Liver (tissue), 9 donors: ENCODE data around the gene TDP2. TPM values are rescaled to one million over a fixed set of nuclear protein-coding genes. Genes with fewer than 3 reads are reported as not detected.
"Not testable (repeated sequence)": the region's sequence is repeated elsewhere in the genome, so short reads cannot be mapped to it uniquely, and the experiment has no call there.

Source experiments
- DNase-seq: peaks from one replicate; pipeline ENCODE4 v3.0.0-alpha.2; 2017; ENCODE audit warnings: low spot score
- H3K27ac ChIP-seq, 2 donors: one replicate each; pipeline ENCODE4 v1.7.0; 2013; ENCODE audit warnings: inconsistent platforms in 2 of 2, low read length in 2 of 2, control low read depth in 1 of 2, low read depth in 1 of 2, mild to moderate bottlenecking in 1 of 2
- H3K27me3 ChIP-seq, 4 donors: one replicate each; pipeline versions ENCODE4 v1.6.1 to v1.7.0; 2013; ENCODE audit warnings: low read length in 3 of 4, inconsistent platforms in 1 of 4, mild to moderate bottlenecking in 1 of 4, moderate library complexity in 1 of 4; ENCODE audit not compliant: control insufficient read depth in 4 of 4, insufficient read depth in 4 of 4
- H3K36me3 ChIP-seq, 4 donors: one replicate each; pipeline versions ENCODE4 v1.6.1 to v1.7.0; 2013; ENCODE audit warnings: low read length in 3 of 4, mild to moderate bottlenecking in 3 of 4, low read depth in 1 of 4, moderate library complexity in 1 of 4; ENCODE audit not compliant: control insufficient read depth in 4 of 4, insufficient read depth in 3 of 4
- H3K4me1 ChIP-seq, 4 donors: one replicate each; pipeline versions ENCODE4 v1.6.1 to v1.7.0; 2013; ENCODE audit warnings: low read length in 3 of 4, mild to moderate bottlenecking in 3 of 4, moderate library complexity in 1 of 4; ENCODE audit not compliant: control insufficient read depth in 4 of 4, insufficient read depth in 4 of 4
- H3K4me3 ChIP-seq, 3 donors: one replicate each; pipeline versions ENCODE4 v1.6.1 to v1.7.0; 2013; ENCODE audit warnings: low read length in 3 of 3, control low read depth in 1 of 3, low read depth in 1 of 3, mild to moderate bottlenecking in 1 of 3
- H3K9ac ChIP-seq, 2 donors: one replicate each; pipeline ENCODE4 v1.7.0; 2013; ENCODE audit warnings: low read length in 2 of 2, mild to moderate bottlenecking in 2 of 2, moderate library complexity in 2 of 2, control low read depth in 1 of 2, low read depth in 1 of 2
- H3K9me3 ChIP-seq, 4 donors: one replicate each; pipeline versions ENCODE4 v1.6.1 to v1.7.0; 2013; ENCODE audit warnings: low read length in 3 of 4; ENCODE audit not compliant: control insufficient read depth in 4 of 4
- CTCF ChIP-seq: fragments of 150-350 bp; IDR thresholded peaks from 2 replicates; pipeline ENCODE4 v1.5.1; 2017; ENCODE audit warnings: improper control_type of control experiment, low read depth, low read length; ENCODE audit not compliant: missing input control
- EGR1 ChIP-seq, 2 donors: IDR thresholded peaks; 2 replicates each; pipeline ENCODE4 v1.6.1; 2016 to 2018; ENCODE audit warnings: antibody characterized with exemption in 2 of 2, low read depth in 2 of 2
- FOXA2 ChIP-seq: IDR thresholded peaks from 2 replicates; pipeline ENCODE4 v1.6.1; 2016; ENCODE audit warnings: antibody characterized with exemption
- HNF4A ChIP-seq, 2 donors: conservative IDR thresholded peaks; 2 replicates each; pipeline ENCODE4 v1.6.1; 2016; ENCODE audit warnings: antibody characterized with exemption in 2 of 2, mild to moderate bottlenecking in 2 of 2
- JUND ChIP-seq, 2 donors: IDR thresholded peaks; 2 replicates each; pipeline ENCODE4 v1.6.1; 2016; ENCODE audit warnings: antibody characterized with exemption in 2 of 2
- RAD21 ChIP-seq, 2 donors: IDR thresholded peaks; 2 replicates each; pipeline ENCODE4 v1.6.1; 2016; ENCODE audit warnings: antibody characterized with exemption in 2 of 2, mild to moderate bottlenecking in 2 of 2
- REST ChIP-seq: IDR thresholded peaks from 2 replicates; pipeline ENCODE4 v1.6.1; 2016; ENCODE audit warnings: antibody characterized with exemption, mild to moderate bottlenecking
- SP1 ChIP-seq: IDR thresholded peaks from 2 replicates; pipeline ENCODE4 v1.6.1; 2018; ENCODE audit warnings: antibody characterized with exemption, mild to moderate bottlenecking
- TAF1 ChIP-seq: conservative IDR thresholded peaks from 2 replicates; pipeline ENCODE4 v1.6.1; 2016; ENCODE audit warnings: antibody characterized with exemption, mild to moderate bottlenecking
- ZBTB33 ChIP-seq: IDR thresholded peaks from 2 replicates; pipeline ENCODE4 v1.6.1; 2016; ENCODE audit warnings: antibody characterized with exemption
- WGBS: extraction: QIAGEN DNeasy Blood & Tissue Kit; methylation state at CpG from one replicate; pipeline ENCODE4 v1.1.7; 2013; 5-methylcytosine and 5-hydroxymethylcytosine counted together
- polyA plus RNA-seq, 2 donors: library from polyadenylated mRNA; stranded (reverse) in 1 of 2; unstranded in 1 of 2; fragments of 200-250 nt in 1 of 2; fragments of >200 nt in 1 of 2; fragmentation: Nextera tagmentation in 1 of 2; extraction: Ambion mirVana in 1 of 2; gene quantifications; one replicate each; pipeline versions ENCODE4 v1.2.1 to v1.2.3, GENCODE V29; 2013 to 2015
- total RNA-seq, 2 donors: library from RNA; depleted of rRNA; stranded (reverse); fragments of >200 nt; gene quantifications; one replicate each; pipeline ENCODE4 v1.2.3, GENCODE V29; 2014
- donor health status: healthy.
- donor health status: healthy.
- donor health status: healthy.
- donor health status: healthy.
- donor health status: healthy.

Gene TDP2
- total and polyA plus RNA-seq, 4 donors, result 16.5 to 24.3 (median 18.5) TPM

- not testable (repeated sequence) for H3K27ac ChIP-seq, H3K4me3 ChIP-seq, H3K9ac ChIP-seq, H3K9me3 ChIP-seq, H3K27me3 ChIP-seq, DNase-seq
- WGBS, result 30% methylated on average over 8 of the region's 8 CpGs
- TF ChIP-seq CTCF (peak; percentile 55), RAD21 (IDR thresholded peaks at IDR 0.05) (peak; percentile 85 to 90), HNF4A (conservative IDR thresholded peaks at IDR 0.05) (peak in 1 of 2 donors; percentile 7)
- peaks cover 2 to 13% (median 10%) of the 10 kb centered on the region in 4 donors for H3K4me1 ChIP-seq
- peaks cover 0 to 15% (median 4%) of the 10 kb centered on the region in 4 donors for H3K36me3 ChIP-seq
These were observed 28.9 kb upstream of the TDP2 start for GRCh38 chr6:24695635-24696034.

- TF ChIP-seq JUND (IDR thresholded peaks at IDR 0.05) (no peak), SP1 (no peak), FOXA2 (peak; percentile 45), TAF1 (no peak), REST (no peak), EGR1 (IDR thresholded peaks at IDR 0.05; ENCODE audit: low read depth in 2 of 2) (no peak), CTCF (no peak), ZBTB33 (no peak)
- Histone ChIP-seq H3K9ac (no peak overlapping the region), H3K4me3 (no peak overlapping the region), H3K27ac (no peak overlapping the region), H3K4me1 (peaks cover 0 to 19% (median 12%) of the 10 kb centered on the region in 4 donors), H3K36me3 (peaks cover 0 to 11% (median 3%) of the 10 kb centered on the region in 4 donors), H3K27me3 (no peaks in the 10 kb centered on the region), H3K9me3 (no peaks in the 10 kb centered on the region)
- DNase-seq, result no peak
- 80% methylated on average over 1 of the region's 1 CpG for WGBS
These were observed 27.5 kb upstream of the TDP2 start for GRCh38 chr6:24694198-24694597.
